HG03095 (cell line): ENCODE data around the gene ZNF213.

Experiments used
- ATAC-seq: cut with Tn5 transposase; IDR thresholded peaks from one replicate; pipeline ENCODE4 v1.9.1; 2021; ENCODE audit warnings: moderate library complexity; ENCODE audit not compliant: unreplicated experiment

ZNF213 gene

GRCh38 chr16:3188675-3188924 lies 53.8 kb downstream of the ZNF213 start:
- no peak for ATAC-seq

GRCh38 chr16:3188925-3189825 lies 54.3 kb downstream of the ZNF213 start:
- ATAC-seq = no peak

GRCh38 chr16:3189869-3190268 lies 55.0 kb downstream of the ZNF213 start:
- ATAC-seq = no peak

- no peak for ATAC-seq
Observed at GRCh38 chr16:3190949-3191353, 56.1 kb downstream of the ZNF213 start.
